A549 (cell line): ENCODE measurements around the gene TMEM8B. TPM values are rescaled to one million over a fixed set of nuclear protein-coding genes. Genes with fewer than 3 reads are reported as not detected.

ENCODE experiments used
- ATAC-seq, 2 experiments: fragments of 200-7000 bp in 1 of 2; fragments of >200 bp in 1 of 2; cut with Nextera tagmentation in 1 of 2; cut with Tn5 transposase in 1 of 2; 3 replicates each; pipeline versions ENCODE4 v1.8.0 to v1.9.1; 2018 to 2020; ENCODE audit warnings: mild to moderate bottlenecking in 1 of 2, moderate library complexity in 1 of 2
- CTCF ChIA-PET: fragments of 300-600 bp; sonication (Branson Sonifier 250); formaldehyde crosslinking; extraction: SDS; loops from one replicate; lab custom pipeline; 2021; ENCODE audit warnings: antibody characterized with exemption, inconsistent platforms; lab: Yijun Ruan, JAX
- POLR2A ChIA-PET: fragments of 350-600 bp; formaldehyde crosslinking; extraction: SDS; loops from one replicate; lab custom pipeline; 2021; ENCODE audit warnings: antibody characterized with exemption, inconsistent platforms; lab: Yijun Ruan, JAX
- DNase-seq, 2 experiments: peaks; one replicate each; pipeline versions ENCODE4 v3.0.0 to v3.0.0-alpha.2; 2011 to 2016; ENCODE audit warnings: low read depth in 1 of 2, low spot score in 1 of 2
- FAIRE-seq: peaks from 2 replicates; lab custom pipeline; 2011; peaks lifted over from hg19 to GRCh38; lab: Jason Lieb, UNC
- H3K27ac ChIP-seq, 2 experiments: fragments of >200 bp; sonication (Bioruptor Twin); formaldehyde crosslinking; 3 replicates each; pipeline ENCODE4 v1.5.1; 2016 to 2017
- H3K4me1 ChIP-seq: fragments of >200 bp; sonication (Bioruptor Twin); formaldehyde crosslinking; 3 replicates; pipeline ENCODE4 v1.6.1; 2016
- H3K4me2 ChIP-seq: fragments of >200 bp; sonication (Bioruptor Twin); formaldehyde crosslinking; 3 replicates; pipeline ENCODE4 v1.6.1; 2016
- H3K4me3 ChIP-seq: fragments of >200 bp; sonication (Bioruptor Twin); formaldehyde crosslinking; 3 replicates; pipeline ENCODE4 v1.5.1; 2016
- H3K9me3 ChIP-seq: fragments of >200 bp; sonication (Bioruptor Twin); formaldehyde crosslinking; 3 replicates; pipeline ENCODE4 v1.6.1; 2016
- BHLHE40 ChIP-seq: IDR thresholded peaks from 2 replicates; pipeline ENCODE4 v1.6.1; 2012; ENCODE audit warnings: low read depth, low read length, inconsistent platforms
- CBX8 ChIP-seq: fragments of 200-600 bp; sonication (generic); IDR thresholded peaks from 2 replicates; pipeline ENCODE4 v1.6.1; 2016
- CHD4 ChIP-seq: fragments of 200-600 bp; sonication (generic); IDR thresholded peaks from 2 replicates; pipeline ENCODE4 v1.6.1; 2016; ENCODE audit warnings: antibody characterized with exemption, mild to moderate bottlenecking, borderline replicate concordance
- EHMT2 ChIP-seq: fragments of 200-600 bp; sonication (generic); IDR thresholded peaks from 2 replicates; pipeline ENCODE4 v1.6.1; 2016; ENCODE audit warnings: antibody characterized with exemption, low read depth, mild to moderate bottlenecking, moderate library complexity
- ELK1 ChIP-seq: fragments of 150-350 bp; IDR thresholded peaks from 2 replicates; pipeline ENCODE4 v1.6.1; 2014; ENCODE audit warnings: low read depth, mild to moderate bottlenecking, low read length
- EP300 ChIP-seq, 2 experiments: fragments of >200 bp; sonication (Bioruptor Twin); formaldehyde crosslinking; IDR thresholded peaks; 2 replicates in 1 of 2; 3 replicates in 1 of 2; pipeline ENCODE4 v1.6.1; 2016 to 2017
- FOSL2 ChIP-seq, 2 experiments: fragments of 450-650 bp in 1 of 2; fragments of >200 bp in 1 of 2; sonication (Bioruptor Twin) in 1 of 2; formaldehyde crosslinking; IDR thresholded peaks; 2 replicates each; pipeline versions ENCODE4 v1.5.0 to v1.6.1; 2016 to 2020; ENCODE audit warnings: mild to moderate bottlenecking in 1 of 2, moderate library complexity in 1 of 2
- HES2 ChIP-seq: fragments of >200 bp; sonication (Bioruptor Twin); formaldehyde crosslinking; IDR thresholded peaks from 2 replicates; pipeline ENCODE4 v1.6.1; 2016
- HEYL ChIP-seq: fragments of 250-450 bp; sonication (Bioruptor Pico); IDR thresholded peaks from 2 replicates; pipeline ENCODE4 v1.8.0; 2021; ENCODE audit warnings: mild to moderate bottlenecking, moderate library complexity
- HOXB13 ChIP-seq: fragments of 250-450 bp; sonication (Bioruptor Pico); IDR thresholded peaks from 2 replicates; pipeline ENCODE4 v1.5.0; 2020; ENCODE audit warnings: low read depth, mild to moderate bottlenecking, moderate library complexity
- HOXB5 ChIP-seq: fragments of 250-450 bp; sonication (Bioruptor Pico); IDR thresholded peaks from 2 replicates; pipeline ENCODE4 v1.5.0; 2020; ENCODE audit warnings: mild to moderate bottlenecking, moderate library complexity
- JUNB ChIP-seq: fragments of >200 bp; sonication (Bioruptor Twin); formaldehyde crosslinking; IDR thresholded peaks from 2 replicates; pipeline ENCODE4 v1.6.1; 2016
- KDM1A ChIP-seq: fragments of 200-600 bp; sonication (generic); IDR thresholded peaks from 2 replicates; pipeline ENCODE4 v1.6.1; 2016; ENCODE audit warnings: low read depth, mild to moderate bottlenecking
- NFE2L2 ChIP-seq: fragments of 150-350 bp; conservative IDR thresholded peaks from 2 replicates; pipeline ENCODE4 v1.6.1; 2014; ENCODE audit warnings: low read length
- PHF8 ChIP-seq: fragments of 200-600 bp; sonication (generic); IDR thresholded peaks from 2 replicates; pipeline ENCODE4 v1.6.1; 2016; ENCODE audit warnings: low read depth, mild to moderate bottlenecking, antibody characterized with exemption, moderate library complexity, borderline replicate concordance
- POLR2A ChIP-seq: IDR thresholded peaks from 2 replicates; pipeline ENCODE4 v1.6.1; 2012; ENCODE audit warnings: mild to moderate bottlenecking, low read length
- POLR2AphosphoS2 ChIP-seq: conservative IDR thresholded peaks from 2 replicates; pipeline ENCODE4 v1.6.1; 2012; ENCODE audit warnings: low read length, improper control_type of control experiment, inconsistent platforms
- REST ChIP-seq: fragments of 200-600 bp; sonication (generic); IDR thresholded peaks from 2 replicates; pipeline ENCODE4 v1.6.1; 2016; ENCODE audit warnings: antibody characterized with exemption, mild to moderate bottlenecking, moderate library complexity
- RFX5 ChIP-seq: fragments of 450-650 bp; IDR thresholded peaks from 2 replicates; pipeline ENCODE4 v1.7.1; 2014; ENCODE audit warnings: antibody characterized with exemption, mild to moderate bottlenecking, moderate library complexity
- TFCP2L1 ChIP-seq: fragments of 250-450 bp; sonication (Bioruptor Pico); IDR thresholded peaks from 2 replicates; pipeline ENCODE4 v1.5.0; 2021; ENCODE audit warnings: mild to moderate bottlenecking
- WGBS: methylation state at CpG from one replicate; pipeline ENCODE4 v1.1.6; 2017; ENCODE audit errors: missing lambda C conversion rate; 5-methylcytosine and 5-hydroxymethylcytosine counted together
- polyA plus RNA-seq, 4 experiments: library from polyadenylated mRNA; depleted of rRNA in 3 of 4; stranded (reverse); fragments of >200 nt; fragmentation: RNase III in 1 of 4; extraction: RNeasy Plus Mini Kit Qiagen cat#74134 plus additional on column Dnase treatment in 1 of 4; gene quantifications; 2 replicates in 3 of 4; 3 replicates in 1 of 4; pipeline ENCODE4 v1.2.3, GENCODE V29; 2011 to 2017

The TMEM8B gene
- polyA plus RNA-seq, 2 of the 4 experiments (the other 2 are of a cell fraction) = 1.8 to 2.2 TPM

GRCh38 chr9:35791297-35791921 lies 37.6 kb upstream of the TMEM8B start, which contains the start of gene NPR2:
TSS of gene NPR2 (plus strand) at chr9:35791591. CDS start at chr9:35792409, 818 bp downstream.
- 95% methylated on average over 35 of the region's 64 CpGs for WGBS
- TF ChIP-seq CBX8 = no peak
- TF ChIP-seq POLR2A = no peak
- no peak for TF ChIP-seq CHD4
- TF ChIP-seq HEYL = no peak
- TF ChIP-seq NFE2L2 = no peak
- Histone ChIP-seq H3K4me2 (no peak within 1 kb of the TSS), H3K27ac (peak within 1 kb of the TSS in 1 of 2 experiments; percentile 22; a peak in 1 of 6 replicates), H3K4me3 (no peak within 1 kb of the TSS), H3K9me3 (no peaks in the 10 kb centered on the region), H3K4me1 (peaks cover 16% of the 10 kb centered on the region)
- DNase-seq (no peak), FAIRE-seq (no peak), ATAC-seq (no peak)
- ChIA-PET POLR2A (no interaction called here), CTCF (interaction anchor here (1.0 to 2.7 kb wide), 5 partner anchors 9 to 120 kb away, joined by 3 to 26 read pairs (median 6); partner anchors contain the start of genes HINT2 and SPAG8)

- no peak for ATAC-seq
- CTCF ChIA-PET = interaction anchor here (1.0 to 2.7 kb wide), 6 partner anchors 8 to 119 kb away, joined by 3 to 26 read pairs (median 5); partner anchors contain the start of genes HINT2 and SPAG8
- 94% methylated on average over 20 of the region's 34 CpGs for WGBS
- no peaks in the 10 kb centered on the region for H3K9me3 ChIP-seq
- H3K4me2 ChIP-seq = no peak overlapping the region
- H3K27ac ChIP-seq = no peak overlapping the region
- POLR2A ChIA-PET = no interaction called here
- peaks cover 16% of the 10 kb centered on the region for H3K4me1 ChIP-seq
- TF ChIP-seq HOXB5 = no peak
- TF ChIP-seq ELK1 = no peak
- no peak for TF ChIP-seq TFCP2L1 (CRISPR knock-in tag)
- no peak for TF ChIP-seq HES2
- TF ChIP-seq PHF8 = no peak
- no peak for TF ChIP-seq FOSL2 (IDR thresholded peaks at IDR 0.05)
- no peak for TF ChIP-seq FOSL2 (CRISPR knock-in tag; IDR thresholded peaks at IDR 0.05)
- TF ChIP-seq EP300 (IDR thresholded peaks at IDR 0.05) = no peak
- no peak for TF ChIP-seq RFX5
- TF ChIP-seq EHMT2 = no peak
- no peak for TF ChIP-seq JUNB
- no peak for TF ChIP-seq REST
- TF ChIP-seq KDM1A = no peak
- TF ChIP-seq HOXB13 (CRISPR knock-in tag) = no peak
- no peak for TF ChIP-seq BHLHE40
- no peak for TF ChIP-seq POLR2A
- TF ChIP-seq POLR2AphosphoS2 = no peak
- no peak for FAIRE-seq
- H3K4me3 ChIP-seq = no peak overlapping the region
- no peak for DNase-seq
These were observed 36.8 kb upstream of the TMEM8B start for GRCh38 chr9:35792024-35792813.
